Measurements from ENCODE around the gene STX16.
A peak's percentile ranks its signal among the peaks of the same experiment; 100 is the strongest.
"Not testable (repeated sequence)": the region's sequence is repeated elsewhere in the genome, so short reads cannot be mapped to it uniquely, and the experiment has no call there.

STX16 gene

DNA sequence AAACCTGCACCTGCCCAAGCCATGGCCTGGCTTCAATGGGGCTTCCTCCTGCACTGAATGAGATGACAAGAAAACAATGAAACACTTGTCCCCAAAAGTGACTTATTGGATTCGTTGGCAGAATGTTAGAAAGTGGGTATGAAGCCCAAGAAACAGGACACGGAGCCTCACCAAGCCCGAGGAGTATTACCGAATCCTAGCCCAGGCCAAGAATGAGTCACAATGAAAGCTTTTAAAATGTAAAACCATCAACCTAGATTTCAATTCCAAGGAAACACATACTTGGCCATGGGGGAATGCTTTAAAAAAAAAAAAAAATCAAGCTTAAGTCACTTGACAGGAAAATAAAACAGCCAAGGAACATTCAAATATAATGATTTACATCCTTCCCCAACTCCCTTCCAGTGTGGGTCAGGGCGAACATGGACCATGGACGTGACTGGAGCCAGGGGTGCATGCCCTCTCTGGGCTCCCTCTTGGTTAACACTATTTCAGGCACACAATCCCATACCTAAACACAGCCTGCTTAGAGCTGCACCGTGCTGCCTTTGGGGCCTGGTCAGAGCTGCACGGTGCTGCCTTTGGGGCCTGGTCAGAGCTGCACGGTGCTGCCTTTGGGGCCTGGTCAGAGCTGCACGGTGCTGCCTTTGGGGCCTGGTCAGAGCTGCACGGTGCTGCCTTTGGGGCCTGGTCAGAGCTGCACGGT, 3.1 kb upstream of the STX16 start:
- H3K27ac ChIP-seq, result peak overlapping the region; percentile 34; the same call in 1 of the 2 replicates
- ChIA-PET POLR2A (ENCODE audit: low non-redundant PET) (interaction anchor here (0.5 kb wide), 1 partner anchor 130 kb away, joined by 3 read pairs; no protein-coding TSS in a partner anchor), CTCF (interaction anchor here (0.7 to 1.5 kb wide), 5 partner anchors 19 to 412 kb away, joined by 3 to 5 read pairs (median 3); no protein-coding TSS in a partner anchor)
- DNase-seq (ENCODE audit: low spot score), result no peak
- TF ChIP-seq, protein P1, sequence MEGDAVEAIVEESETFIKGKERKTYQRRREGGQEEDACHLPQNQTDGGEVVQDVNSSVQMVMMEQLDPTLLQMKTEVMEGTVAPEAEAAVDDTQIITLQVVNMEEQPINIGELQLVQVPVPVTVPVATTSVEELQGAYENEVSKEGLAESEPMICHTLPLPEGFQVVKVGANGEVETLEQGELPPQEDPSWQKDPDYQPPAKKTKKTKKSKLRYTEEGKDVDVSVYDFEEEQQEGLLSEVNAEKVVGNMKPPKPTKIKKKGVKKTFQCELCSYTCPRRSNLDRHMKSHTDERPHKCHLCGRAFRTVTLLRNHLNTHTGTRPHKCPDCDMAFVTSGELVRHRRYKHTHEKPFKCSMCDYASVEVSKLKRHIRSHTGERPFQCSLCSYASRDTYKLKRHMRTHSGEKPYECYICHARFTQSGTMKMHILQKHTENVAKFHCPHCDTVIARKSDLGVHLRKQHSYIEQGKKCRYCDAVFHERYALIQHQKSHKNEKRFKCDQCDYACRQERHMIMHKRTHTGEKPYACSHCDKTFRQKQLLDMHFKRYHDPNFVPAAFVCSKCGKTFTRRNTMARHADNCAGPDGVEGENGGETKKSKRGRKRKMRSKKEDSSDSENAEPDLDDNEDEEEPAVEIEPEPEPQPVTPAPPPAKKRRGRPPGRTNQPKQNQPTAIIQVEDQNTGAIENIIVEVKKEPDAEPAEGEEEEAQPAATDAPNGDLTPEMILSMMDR (conservative IDR thresholded peaks at IDR 0.05; ENCODE audit: low read depth), result no peak

DNA sequence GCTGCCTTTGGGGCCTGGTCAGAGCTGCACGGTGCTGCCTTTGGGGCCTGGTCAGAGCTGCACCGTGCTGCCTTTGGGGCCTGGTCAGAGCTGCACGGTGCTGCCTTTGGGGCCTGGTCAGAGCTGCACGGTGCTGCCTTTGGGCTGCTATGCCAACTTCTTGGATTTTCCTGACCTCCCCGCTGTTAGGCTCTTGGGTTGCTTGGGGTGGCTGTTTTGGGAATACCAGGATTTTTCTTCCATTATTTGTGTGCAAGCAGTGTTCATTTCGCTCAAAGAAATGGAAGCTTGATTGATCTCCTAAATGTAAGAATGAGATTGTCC, 2.6 kb upstream of the STX16 start:
- CTCF ChIA-PET, result interaction anchor here (1.0 to 1.5 kb wide), 3 partner anchors 19 to 201 kb away, joined by 3 to 5 read pairs (median 3); no protein-coding TSS in a partner anchor
- POLR2A ChIA-PET (ENCODE audit: low non-redundant PET), result interaction anchor here (0.5 kb wide), 1 partner anchor 131 kb away, joined by 3 read pairs; no protein-coding TSS in a partner anchor
- DNase-seq (ENCODE audit: low spot score); H3K27ac ChIP-seq: not testable (repeated sequence)

DNA sequence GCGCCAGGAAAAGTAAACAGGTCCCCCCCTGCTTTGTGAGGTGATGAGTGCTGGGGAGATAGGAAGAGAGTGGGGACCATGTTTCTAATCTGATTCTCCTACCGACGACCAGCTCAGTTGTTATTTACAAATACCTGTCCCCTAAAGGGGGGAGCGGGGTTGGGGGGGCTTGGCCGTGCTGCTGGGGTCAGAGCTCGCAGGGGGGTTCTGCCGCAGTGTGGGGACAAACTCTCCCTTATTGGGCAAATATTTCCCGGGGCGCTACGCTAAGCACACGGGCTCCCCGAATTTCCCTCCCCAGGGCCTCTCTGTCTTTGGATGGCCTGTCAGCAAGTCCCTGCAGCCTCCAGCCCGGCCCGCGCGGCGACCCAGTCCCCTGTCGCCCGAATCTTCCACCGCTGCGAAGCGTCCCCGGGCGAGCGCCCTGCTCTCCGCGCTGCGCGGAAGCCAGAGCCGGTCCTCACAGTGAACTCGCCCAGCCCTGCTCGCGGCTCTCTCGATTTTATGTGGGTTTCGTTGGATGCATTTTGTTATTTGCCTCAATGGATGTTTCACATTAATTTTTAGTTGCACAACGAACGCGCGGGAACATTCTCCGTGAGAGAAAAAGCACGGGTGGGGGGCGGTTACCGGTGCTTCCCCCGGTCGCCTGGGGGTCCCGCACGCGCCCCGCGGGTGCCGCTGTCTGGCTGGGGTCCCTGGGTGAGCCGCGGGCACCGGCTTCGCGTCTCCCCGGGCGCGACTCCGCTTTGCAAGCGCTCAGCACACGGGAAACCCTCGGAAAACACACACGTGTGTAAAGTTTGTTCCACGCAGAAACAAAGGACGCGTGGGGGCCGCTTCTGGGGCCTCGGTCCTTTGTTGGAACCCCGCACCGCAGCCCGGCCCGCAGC, 1.5 kb upstream of the STX16 start:
- POLR2A ChIA-PET (ENCODE audit: low non-redundant PET), result interaction anchor here (0.6 kb wide), 1 partner anchor 199 kb away, joined by 3 read pairs; no protein-coding TSS in a partner anchor
- CTCF ChIA-PET, result interaction anchor here (0.6 to 2.1 kb wide), 14 partner anchors 18 to 1181 kb away, joined by 3 to 9 read pairs (median 4); partner anchors contain the start of gene APCDD1L
- peak overlapping the region; percentile 87 for H3K27ac ChIP-seq
- TF ChIP-seq, protein P1 (conservative IDR thresholded peaks at IDR 0.05; ENCODE audit: low read depth), result no peak
- no peak for DNase-seq (ENCODE audit: low spot score)

DNA sequence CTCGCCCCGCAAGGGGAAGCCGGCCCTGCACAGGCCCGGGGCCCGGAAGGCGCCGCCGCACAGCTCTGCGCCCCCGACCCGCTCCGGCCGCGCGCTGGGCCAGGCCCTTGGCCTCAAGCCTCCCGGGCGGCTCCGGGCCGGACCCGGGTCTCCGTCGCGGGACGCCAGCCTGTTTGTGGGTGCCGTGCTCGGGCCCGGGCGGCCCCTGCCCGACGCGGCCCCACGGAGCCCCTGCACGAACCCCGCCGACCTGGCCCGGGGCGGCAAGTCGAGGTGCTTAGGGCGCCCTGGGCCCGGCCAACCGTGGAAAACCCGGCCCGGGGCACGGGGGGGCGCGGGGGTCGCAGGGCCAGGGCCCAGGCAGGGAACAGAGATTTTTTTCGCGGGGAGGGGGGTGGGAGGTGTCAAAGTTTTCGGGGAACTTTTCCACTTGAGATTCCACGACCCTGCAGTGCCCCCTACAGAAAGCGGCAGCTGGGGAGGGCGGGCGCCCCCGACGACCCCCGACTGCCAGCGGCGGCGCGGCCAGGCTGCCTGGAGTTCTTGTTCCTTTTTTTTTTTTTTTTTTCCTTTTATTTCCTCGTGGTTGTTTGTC, 805 bp upstream of the STX16 start:
- peak overlapping the region; percentile 87 for H3K27ac ChIP-seq
- POLR2A ChIA-PET (ENCODE audit: low non-redundant PET), result interaction anchor here (0.5 to 0.8 kb wide), 6 partner anchors 98 to 415 kb away, joined by 3 to 7 read pairs (median 4); partner anchors contain the start of gene VAPB
- TF ChIP-seq, protein P1 (conservative IDR thresholded peaks at IDR 0.05; ENCODE audit: low read depth), result no peak
- CTCF ChIA-PET, result interaction anchor here (0.5 to 2.2 kb wide), 29 partner anchors 9 to 939 kb away, joined by 3 to 14 read pairs (median 3); partner anchors contain the start of genes APCDD1L and GNAS
- DNase-seq (ENCODE audit: low spot score), result no peak

DNA sequence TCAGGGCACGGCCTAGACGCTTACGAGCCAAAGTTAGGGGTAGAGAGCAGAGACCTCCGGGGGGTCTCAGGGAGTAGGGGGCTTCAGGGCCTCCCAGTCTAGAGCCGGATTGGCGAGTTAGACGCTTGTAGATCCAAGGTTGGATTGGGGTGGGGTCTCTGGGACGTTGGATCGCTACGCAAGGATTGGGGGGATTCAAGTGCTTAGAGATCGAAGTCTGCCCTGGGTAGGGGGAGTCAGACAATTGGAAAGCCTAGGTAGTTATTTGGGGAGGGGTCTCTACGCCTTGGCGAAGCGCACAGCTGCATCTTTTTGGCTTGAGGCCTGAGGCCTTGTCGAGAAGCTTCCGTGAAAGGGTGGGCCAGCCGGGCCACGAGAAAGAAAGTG, 469 bp downstream of the STX16 start:
- TF ChIP-seq, protein P1 (conservative IDR thresholded peaks at IDR 0.05; ENCODE audit: low read depth), result no peak
- POLR2A ChIA-PET (ENCODE audit: low non-redundant PET), result interaction anchor here (0.6 to 1.4 kb wide), 7 partner anchors 8 to 422 kb away, joined by 3 to 7 read pairs (median 3); no protein-coding TSS in a partner anchor
- H3K27ac ChIP-seq, result peak overlapping the region; percentile 87

DNA sequence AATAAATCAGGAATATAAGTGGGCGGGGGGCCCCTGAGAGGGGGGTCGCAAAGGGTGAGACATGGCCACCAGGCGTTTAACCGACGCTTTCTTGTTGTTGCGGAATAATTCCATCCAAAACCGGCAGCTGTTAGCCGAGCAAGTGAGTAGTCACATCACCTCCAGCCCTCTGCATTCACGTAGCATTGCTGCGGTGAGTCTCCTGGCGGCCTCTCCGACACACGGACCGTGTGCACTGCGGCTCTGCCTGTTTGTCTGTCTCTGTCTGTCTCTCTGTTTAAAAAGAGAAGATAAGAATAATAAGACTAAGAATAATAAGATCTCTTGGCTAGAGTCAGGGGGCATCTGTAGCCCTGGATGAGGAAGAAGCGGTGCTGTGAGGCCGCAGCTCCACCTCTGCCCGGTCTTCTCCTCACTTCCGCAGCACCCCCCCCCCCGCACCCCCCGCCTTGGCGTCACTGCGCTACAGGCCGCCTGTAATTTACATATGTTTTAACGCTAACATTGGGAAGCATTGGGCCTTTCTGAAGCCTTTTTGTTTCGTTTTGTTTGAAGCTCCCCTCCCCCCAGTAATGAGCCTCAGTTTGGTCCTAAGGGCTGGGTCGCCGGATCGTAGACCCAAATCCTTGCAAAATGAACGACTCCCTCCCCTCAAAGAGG, 993 bp downstream of the STX16 start:
- DNase-seq (ENCODE audit: low spot score), result peak; percentile 97
- TF ChIP-seq, protein P1 (conservative IDR thresholded peaks at IDR 0.05; ENCODE audit: low read depth), result no peak
- CTCF ChIA-PET, result interaction anchor here (0.6 to 2.2 kb wide), 13 partner anchors 12 to 1071 kb away, joined by 3 to 14 read pairs (median 4); partner anchors contain the start of gene GNAS
- POLR2A ChIA-PET (ENCODE audit: low non-redundant PET), result interaction anchor here (0.6 to 1.4 kb wide), 8 partner anchors 8 to 422 kb away, joined by 3 to 7 read pairs (median 3); no protein-coding TSS in a partner anchor
- peak overlapping the region; percentile 87 for H3K27ac ChIP-seq

More for the DNA sequence above, 469 bp downstream of the STX16 start:
- CTCF ChIA-PET, result interaction anchor here (0.5 to 2.2 kb wide), 21 partner anchors 7 to 1370 kb away, joined by 3 to 14 read pairs (median 3); partner anchors contain the start of gene GNAS
- no peak for DNase-seq (ENCODE audit: low spot score)
